Activated naive CD4-positive, alpha-beta T cell treated with anti-CD3 and anti-CD28 coated beads for 36 hours (primary cell): Measurements from ENCODE around the gene TH. TPM values are rescaled to one million over a fixed set of nuclear protein-coding genes. Genes with fewer than 3 reads are reported as not detected.

ENCODE experiments used
- CTCF ChIA-PET: fragments of 350-600 bp; sonication (Branson Sonifier 250); formaldehyde crosslinking; loops from one replicate; lab custom pipeline; 2021; ENCODE audit warnings: antibody characterized with exemption; lab: Charles Lee
- DNase-seq: peaks from one replicate; pipeline ENCODE4 v3.0.0-alpha.2; 2020
- H3K27ac Mint-ChIP-seq: one replicate; pipeline ENCODE4 v1.8.0; 2021; ENCODE audit warnings: mild to moderate bottlenecking, mixed read lengths
- H3K27me3 Mint-ChIP-seq: one replicate; pipeline ENCODE4 v1.8.0; 2021; ENCODE audit warnings: low read depth, mixed read lengths
- H3K36me3 Mint-ChIP-seq: one replicate; pipeline ENCODE4 v1.8.0; 2021; ENCODE audit warnings: low read depth, mixed read lengths
- H3K4me1 Mint-ChIP-seq: one replicate; pipeline ENCODE4 v1.8.0; 2021; ENCODE audit warnings: low read depth, mixed read lengths
- H3K4me3 Mint-ChIP-seq: one replicate; pipeline ENCODE4 v1.8.0; 2021; ENCODE audit warnings: mild to moderate bottlenecking, moderate library complexity, mixed read lengths
- H3K9me3 Mint-ChIP-seq: one replicate; pipeline ENCODE4 v1.8.0; 2021; ENCODE audit warnings: mixed read lengths
- intact Hi-C: fragments of 100-400 bp; cut with micrococcal nuclease; formaldehyde crosslinking; loops from one replicate; pipeline ENCODE4 v1.15.1; 2023
- total RNA-seq, 2 experiments: library from RNA; stranded (reverse); gene quantifications; one replicate each; pipeline ENCODE4 v1.2.3, GENCODE V29; 2021

Gene TH
- total RNA-seq, 2 experiments from 2014 or later, result not detected

GRCh38 chr11:2157294-2158040 is 14.1 kb downstream of the TH start:
- no peak for DNase-seq
- H3K36me3 Mint-ChIP-seq, result no peaks in the 10 kb centered on the region
- H3K9me3 Mint-ChIP-seq, result no peaks in the 10 kb centered on the region
- CTCF ChIA-PET, result interaction anchor here (0.6 to 12.5 kb wide), 6 partner anchors 10 to 511 kb away, joined by 3 to 370 read pairs (median 4); no protein-coding TSS in a partner anchor
- H3K27ac Mint-ChIP-seq, result no peak overlapping the region
- peaks cover 3% of the 10 kb centered on the region for H3K27me3 Mint-ChIP-seq
- no peaks in the 10 kb centered on the region for H3K4me1 Mint-ChIP-seq
- H3K4me3 Mint-ChIP-seq, result no peak overlapping the region
- intact Hi-C loops, result no loop called here

- intact Hi-C loops, result no loop called here
Measured at GRCh38 chr11:2156416-2157182, 15.0 kb downstream of the TH start.

GRCh38 chr11:2155511-2155910 is 16.1 kb downstream of the TH start:
- peaks cover 5% of the 10 kb centered on the region for H3K4me1 Mint-ChIP-seq
- H3K36me3 Mint-ChIP-seq, result no peaks in the 10 kb centered on the region
- H3K4me3 Mint-ChIP-seq, result no peak overlapping the region
- intact Hi-C loops, result no loop called here
- no peak overlapping the region for H3K27ac Mint-ChIP-seq
- no peaks in the 10 kb centered on the region for H3K9me3 Mint-ChIP-seq
- CTCF ChIA-PET, result interaction anchor here (0.6 to 12.5 kb wide), 8 partner anchors 9 to 503 kb away, joined by 3 to 370 read pairs (median 4); no protein-coding TSS in a partner anchor
- DNase-seq, result no peak
- peaks cover 10% of the 10 kb centered on the region for H3K27me3 Mint-ChIP-seq

More at GRCh38 chr11:2156416-2157182, 15.0 kb downstream of the TH start:
- H3K4me1 Mint-ChIP-seq, result peaks cover 3% of the 10 kb centered on the region
- CTCF ChIA-PET, result interaction anchor here (0.6 to 12.5 kb wide), 9 partner anchors 8 to 504 kb away, joined by 3 to 370 read pairs (median 4); no protein-coding TSS in a partner anchor
- no peaks in the 10 kb centered on the region for H3K36me3 Mint-ChIP-seq
- DNase-seq, result peak; percentile 67
- H3K27me3 Mint-ChIP-seq, result peaks cover 3% of the 10 kb centered on the region
- H3K27ac Mint-ChIP-seq, result no peak overlapping the region
- no peak overlapping the region for H3K4me3 Mint-ChIP-seq
- H3K9me3 Mint-ChIP-seq, result no peaks in the 10 kb centered on the region

- DNase-seq, result no peak
- H3K27me3 Mint-ChIP-seq, result peaks cover 14% of the 10 kb centered on the region
- CTCF ChIA-PET, result interaction anchor here (0.5 to 12.5 kb wide), 6 partner anchors 81 to 502 kb away, joined by 3 to 370 read pairs (median 14); partner anchors contain the start of gene SYT8
- no peak overlapping the region for H3K27ac Mint-ChIP-seq
- no peak overlapping the region for H3K4me3 Mint-ChIP-seq
- H3K36me3 Mint-ChIP-seq, result no peaks in the 10 kb centered on the region
- peaks cover 5% of the 10 kb centered on the region for H3K4me1 Mint-ChIP-seq
- intact Hi-C loops, result loop anchor here (5.0 kb wide), 1 partner anchor 463 kb away; no protein-coding TSS in a partner anchor
- no peaks in the 10 kb centered on the region for H3K9me3 Mint-ChIP-seq
Measured at GRCh38 chr11:2154889-2155288, 16.7 kb downstream of the TH start.

- H3K4me3 Mint-ChIP-seq, result no peak overlapping the region
- peaks cover 5% of the 10 kb centered on the region for H3K4me1 Mint-ChIP-seq
- H3K27ac Mint-ChIP-seq, result no peak overlapping the region
- H3K9me3 Mint-ChIP-seq, result no peaks in the 10 kb centered on the region
- H3K27me3 Mint-ChIP-seq, result peaks cover 17% of the 10 kb centered on the region
- no peaks in the 10 kb centered on the region for H3K36me3 Mint-ChIP-seq
- no peak for DNase-seq
- CTCF ChIA-PET, result interaction anchor here (1.4 to 12.5 kb wide), 7 partner anchors 9 to 460 kb away, joined by 5 to 370 read pairs (median 24); partner anchors contain the start of gene SYT8
- intact Hi-C loops, result loop anchor here (5.0 kb wide), 1 partner anchor 462 kb away; no protein-coding TSS in a partner anchor
Measured at GRCh38 chr11:2154195-2154585, 17.4 kb downstream of the TH start.

GRCh38 chr11:2153581-2154194 is 17.9 kb downstream of the TH start:
- Mint-ChIP-seq H3K27ac (no peak overlapping the region), H3K9me3 (no peaks in the 10 kb centered on the region), H3K36me3 (no peaks in the 10 kb centered on the region), H3K4me1 (peaks cover 5% of the 10 kb centered on the region), H3K4me3 (no peak overlapping the region), H3K27me3 (peaks cover 22% of the 10 kb centered on the region)
- no peak for DNase-seq
- CTCF ChIA-PET, result interaction anchor here (1.4 to 12.5 kb wide), 7 partner anchors 10 to 460 kb away, joined by 5 to 370 read pairs (median 24); partner anchors contain the start of gene SYT8
- intact Hi-C loops, result loop anchor here (5.0 kb wide), 1 partner anchor 461 kb away; no protein-coding TSS in a partner anchor

GRCh38 chr11:2151500-2152257 is 19.9 kb downstream of the TH start:
- Mint-ChIP-seq H3K4me3 (no peak overlapping the region), H3K9me3 (no peaks in the 10 kb centered on the region), H3K4me1 (peaks cover 5% of the 10 kb centered on the region)

GRCh38 chr11:2149864-2150847 is 21.5 kb downstream of the TH start:
- Mint-ChIP-seq H3K27me3 (peaks cover 45% of the 10 kb centered on the region), H3K9me3 (no peaks in the 10 kb centered on the region), H3K36me3 (no peaks in the 10 kb centered on the region), H3K27ac (no peak overlapping the region), H3K4me1 (peaks cover 5% of the 10 kb centered on the region), H3K4me3 (no peak overlapping the region)
- no peak for DNase-seq
- intact Hi-C loops, result loop anchor here (5.0 to 10.0 kb wide), 2 partner anchors 458 to 495 kb away; no protein-coding TSS in a partner anchor
- CTCF ChIA-PET, result interaction anchor here (0.5 to 12.5 kb wide), 29 partner anchors 7 to 963 kb away, joined by 3 to 370 read pairs (median 5); no protein-coding TSS in a partner anchor

More at GRCh38 chr11:2151500-2152257, 19.9 kb downstream of the TH start:
- no peak overlapping the region for H3K27ac Mint-ChIP-seq
- H3K36me3 Mint-ChIP-seq, result no peaks in the 10 kb centered on the region
- peak; percentile 88 for DNase-seq
- CTCF ChIA-PET, result interaction anchor here (0.7 to 12.5 kb wide), 39 partner anchors 9 to 499 kb away, joined by 3 to 370 read pairs (median 4); partner anchors contain the start of genes LSP1 and SYT8
- intact Hi-C loops, result loop anchor here (1.0 to 5.0 kb wide), 3 partner anchors 269 to 459 kb away; no protein-coding TSS in a partner anchor
- peaks cover 33% of the 10 kb centered on the region for H3K27me3 Mint-ChIP-seq

- Mint-ChIP-seq H3K36me3 (no peaks in the 10 kb centered on the region), H3K4me1 (peaks cover 12% of the 10 kb centered on the region), H3K4me3 (no peak overlapping the region), H3K27ac (no peak overlapping the region), H3K9me3 (no peaks in the 10 kb centered on the region), H3K27me3 (peaks cover 52% of the 10 kb centered on the region)
- CTCF ChIA-PET, result interaction anchor here (0.6 to 12.5 kb wide), 18 partner anchors 15 to 497 kb away, joined by 3 to 370 read pairs (median 3); no protein-coding TSS in a partner anchor
- DNase-seq, result no peak
- intact Hi-C loops, result loop anchor here (10.0 kb wide), 1 partner anchor 495 kb away; no protein-coding TSS in a partner anchor
Measured at GRCh38 chr11:2149460-2149859, 22.2 kb downstream of the TH start.

GRCh38 chr11:2148595-2148994 is 23.0 kb downstream of the TH start:
- Mint-ChIP-seq H3K36me3 (no peaks in the 10 kb centered on the region), H3K27me3 (peaks cover 54% of the 10 kb centered on the region), H3K4me3 (no peak overlapping the region), H3K4me1 (peaks cover 16% of the 10 kb centered on the region), H3K9me3 (no peaks in the 10 kb centered on the region), H3K27ac (no peak overlapping the region)
- CTCF ChIA-PET, result interaction anchor here (0.7 to 12.5 kb wide), 3 partner anchors 69 to 266 kb away, joined by 3 to 370 read pairs (median 3); no protein-coding TSS in a partner anchor
- DNase-seq, result no peak
- intact Hi-C loops, result loop anchor here (10.0 kb wide), 1 partner anchor 494 kb away; no protein-coding TSS in a partner anchor
